ENCODE data around the gene SERPINB1.

Gene SERPINB1

GRCh38 chr6:2784061-2784460, 57.6 kb downstream of the SERPINB1 start:
- Histone ChIP-seq H3K4me3 (ENCODE audit: low read depth, low read length) (no peak overlapping the region), H3K4me1 (no peaks in the 10 kb centered on the region), H3K9me3 (ENCODE audit: control insufficient read depth, low read length) (no peaks in the 10 kb centered on the region), H3K27me3 (ENCODE audit: control insufficient read depth, insufficient read depth, low read length) (no peaks in the 10 kb centered on the region), H3K27ac (no peak overlapping the region), H3K9ac (no peak overlapping the region), H3K36me3 (ENCODE audit: control insufficient read depth, insufficient read depth, low read length) (no peaks in the 10 kb centered on the region), H3K79me2 (peaks cover 36% of the 10 kb centered on the region), H3K4me2 (ENCODE audit: low read length) (no peak overlapping the region), H2AFZ (no peak overlapping the region)
- TF ChIP-seq, protein P1, sequence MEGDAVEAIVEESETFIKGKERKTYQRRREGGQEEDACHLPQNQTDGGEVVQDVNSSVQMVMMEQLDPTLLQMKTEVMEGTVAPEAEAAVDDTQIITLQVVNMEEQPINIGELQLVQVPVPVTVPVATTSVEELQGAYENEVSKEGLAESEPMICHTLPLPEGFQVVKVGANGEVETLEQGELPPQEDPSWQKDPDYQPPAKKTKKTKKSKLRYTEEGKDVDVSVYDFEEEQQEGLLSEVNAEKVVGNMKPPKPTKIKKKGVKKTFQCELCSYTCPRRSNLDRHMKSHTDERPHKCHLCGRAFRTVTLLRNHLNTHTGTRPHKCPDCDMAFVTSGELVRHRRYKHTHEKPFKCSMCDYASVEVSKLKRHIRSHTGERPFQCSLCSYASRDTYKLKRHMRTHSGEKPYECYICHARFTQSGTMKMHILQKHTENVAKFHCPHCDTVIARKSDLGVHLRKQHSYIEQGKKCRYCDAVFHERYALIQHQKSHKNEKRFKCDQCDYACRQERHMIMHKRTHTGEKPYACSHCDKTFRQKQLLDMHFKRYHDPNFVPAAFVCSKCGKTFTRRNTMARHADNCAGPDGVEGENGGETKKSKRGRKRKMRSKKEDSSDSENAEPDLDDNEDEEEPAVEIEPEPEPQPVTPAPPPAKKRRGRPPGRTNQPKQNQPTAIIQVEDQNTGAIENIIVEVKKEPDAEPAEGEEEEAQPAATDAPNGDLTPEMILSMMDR (IDR thresholded peaks at IDR 0.05): no peak

- Histone ChIP-seq H3K27me3 (ENCODE audit: control insufficient read depth, insufficient read depth, low read length) (no peaks in the 10 kb centered on the region), H3K36me3 (ENCODE audit: control insufficient read depth, insufficient read depth, low read length) (no peaks in the 10 kb centered on the region), H3K4me1 (no peaks in the 10 kb centered on the region), H3K4me3 (ENCODE audit: low read depth, low read length) (no peak overlapping the region), H3K79me2 (peaks cover 43% of the 10 kb centered on the region), H2AFZ (no peak overlapping the region), H3K27ac (no peak overlapping the region), H3K4me2 (ENCODE audit: low read length) (no peak overlapping the region), H3K9me3 (ENCODE audit: control insufficient read depth, low read length) (no peaks in the 10 kb centered on the region), H3K9ac (no peak overlapping the region)
- TF ChIP-seq, protein P1 (IDR thresholded peaks at IDR 0.05): no peak
These were observed 58.3 kb downstream of the SERPINB1 start for GRCh38 chr6:2783188-2783963.

GRCh38 chr6:2782825-2783187, 58.9 kb downstream of the SERPINB1 start:
- Histone ChIP-seq H3K9ac (no peak overlapping the region), H3K27ac (no peak overlapping the region), H3K4me2 (ENCODE audit: low read length) (no peak overlapping the region), H2AFZ (no peak overlapping the region), H3K27me3 (ENCODE audit: control insufficient read depth, insufficient read depth, low read length) (no peaks in the 10 kb centered on the region), H3K4me3 (ENCODE audit: low read depth, low read length) (no peak overlapping the region), H3K36me3 (ENCODE audit: control insufficient read depth, insufficient read depth, low read length) (no peaks in the 10 kb centered on the region), H3K9me3 (ENCODE audit: control insufficient read depth, low read length) (no peaks in the 10 kb centered on the region), H3K4me1 (no peaks in the 10 kb centered on the region), H3K79me2 (peaks cover 47% of the 10 kb centered on the region)
- TF ChIP-seq, protein P1 (IDR thresholded peaks at IDR 0.05): no peak

GRCh38 chr6:2782356-2782708, 59.3 kb downstream of the SERPINB1 start:
- Histone ChIP-seq H3K9ac (no peak overlapping the region), H3K4me3 (ENCODE audit: low read depth, low read length) (no peak overlapping the region), H3K4me1 (no peaks in the 10 kb centered on the region), H3K27ac (no peak overlapping the region), H3K79me2 (peaks cover 52% of the 10 kb centered on the region), H3K9me3 (ENCODE audit: control insufficient read depth, low read length) (no peaks in the 10 kb centered on the region), H3K27me3 (ENCODE audit: control insufficient read depth, insufficient read depth, low read length) (no peaks in the 10 kb centered on the region), H3K36me3 (ENCODE audit: control insufficient read depth, insufficient read depth, low read length) (no peaks in the 10 kb centered on the region), H3K4me2 (ENCODE audit: low read length) (no peak overlapping the region), H2AFZ (no peak overlapping the region)
- TF ChIP-seq, protein P1 (IDR thresholded peaks at IDR 0.05): no peak
